Epithelial cell of proximal tubule (primary cell): ENCODE measurements around the gene SMARCB1. TPM values are rescaled to one million over a fixed set of nuclear protein-coding genes. Genes with fewer than 3 reads are reported as not detected.

ENCODE experiments used
- DNase-seq: peaks from one replicate; pipeline ENCODE4 v3.0.0-alpha.2; 2011; ENCODE audit warnings: low read depth
- H3K4me3 ChIP-seq: 2 replicates; pipeline ENCODE4 v1.5.1; 2011; ENCODE audit warnings: low read depth, mild to moderate bottlenecking, low read length
- total RNA-seq: library from RNA; depleted of rRNA; stranded (reverse); fragments of >200 nt; gene quantifications from 2 replicates; pipeline ENCODE4 v1.2.3, GENCODE V29; 2015
- TF ChIP-seq, protein P1 (sequence below): conservative IDR thresholded peaks from 2 replicates; pipeline ENCODE4 v1.5.1; 2012; ENCODE audit warnings: low read depth, mild to moderate bottlenecking, low read length

The SMARCB1 gene
- total RNA-seq, 1 donor from 2014 or later: 173 TPM

DNA sequence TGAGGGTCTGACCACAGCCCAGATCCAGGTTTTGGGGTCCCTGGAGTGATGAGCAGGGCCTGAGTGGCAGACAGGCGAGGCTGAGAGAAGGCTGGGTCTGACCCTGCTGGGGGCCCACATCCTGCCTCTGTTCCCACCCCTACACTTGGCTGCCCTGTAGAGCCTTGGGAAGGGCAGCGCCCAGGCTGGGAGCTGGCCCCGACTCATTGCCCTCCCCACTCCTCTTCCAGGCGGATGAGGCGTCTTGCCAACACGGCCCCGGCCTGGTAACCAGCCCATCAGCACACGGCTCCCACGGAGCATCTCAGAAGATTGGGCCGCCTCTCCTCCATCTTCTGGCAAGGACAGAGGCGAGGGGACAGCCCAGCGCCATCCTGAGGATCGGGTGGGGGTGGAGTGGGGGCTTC is 47.1 kb downstream of the SMARCB1 start:
- no peak overlapping the region for H3K4me3 ChIP-seq
- DNase-seq: no peak
- TF ChIP-seq, protein P1, sequence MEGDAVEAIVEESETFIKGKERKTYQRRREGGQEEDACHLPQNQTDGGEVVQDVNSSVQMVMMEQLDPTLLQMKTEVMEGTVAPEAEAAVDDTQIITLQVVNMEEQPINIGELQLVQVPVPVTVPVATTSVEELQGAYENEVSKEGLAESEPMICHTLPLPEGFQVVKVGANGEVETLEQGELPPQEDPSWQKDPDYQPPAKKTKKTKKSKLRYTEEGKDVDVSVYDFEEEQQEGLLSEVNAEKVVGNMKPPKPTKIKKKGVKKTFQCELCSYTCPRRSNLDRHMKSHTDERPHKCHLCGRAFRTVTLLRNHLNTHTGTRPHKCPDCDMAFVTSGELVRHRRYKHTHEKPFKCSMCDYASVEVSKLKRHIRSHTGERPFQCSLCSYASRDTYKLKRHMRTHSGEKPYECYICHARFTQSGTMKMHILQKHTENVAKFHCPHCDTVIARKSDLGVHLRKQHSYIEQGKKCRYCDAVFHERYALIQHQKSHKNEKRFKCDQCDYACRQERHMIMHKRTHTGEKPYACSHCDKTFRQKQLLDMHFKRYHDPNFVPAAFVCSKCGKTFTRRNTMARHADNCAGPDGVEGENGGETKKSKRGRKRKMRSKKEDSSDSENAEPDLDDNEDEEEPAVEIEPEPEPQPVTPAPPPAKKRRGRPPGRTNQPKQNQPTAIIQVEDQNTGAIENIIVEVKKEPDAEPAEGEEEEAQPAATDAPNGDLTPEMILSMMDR: no peak

DNA sequence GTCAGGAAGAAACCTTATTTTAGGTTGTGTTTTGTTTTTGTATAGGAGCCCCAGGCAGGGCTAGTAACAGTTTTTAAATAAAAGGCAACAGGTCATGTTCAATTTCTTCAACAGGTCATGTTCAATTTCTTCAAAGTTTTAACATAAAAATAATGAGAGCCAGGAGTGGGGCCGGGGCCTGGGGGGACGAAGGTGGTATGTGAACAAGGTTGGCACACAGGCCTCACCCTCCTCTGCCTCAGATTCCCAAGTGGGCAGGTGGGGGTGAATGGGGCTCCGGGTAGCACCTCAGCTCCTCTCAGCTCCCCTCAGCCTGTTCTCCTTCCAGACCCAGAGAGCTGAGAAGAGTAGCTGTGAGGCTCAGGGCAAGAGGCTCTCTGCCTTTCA is 47.6 kb downstream of the SMARCB1 start:
- no peak for DNase-seq
- no peak overlapping the region for H3K4me3 ChIP-seq
- TF ChIP-seq, protein P1: no peak

DNA sequence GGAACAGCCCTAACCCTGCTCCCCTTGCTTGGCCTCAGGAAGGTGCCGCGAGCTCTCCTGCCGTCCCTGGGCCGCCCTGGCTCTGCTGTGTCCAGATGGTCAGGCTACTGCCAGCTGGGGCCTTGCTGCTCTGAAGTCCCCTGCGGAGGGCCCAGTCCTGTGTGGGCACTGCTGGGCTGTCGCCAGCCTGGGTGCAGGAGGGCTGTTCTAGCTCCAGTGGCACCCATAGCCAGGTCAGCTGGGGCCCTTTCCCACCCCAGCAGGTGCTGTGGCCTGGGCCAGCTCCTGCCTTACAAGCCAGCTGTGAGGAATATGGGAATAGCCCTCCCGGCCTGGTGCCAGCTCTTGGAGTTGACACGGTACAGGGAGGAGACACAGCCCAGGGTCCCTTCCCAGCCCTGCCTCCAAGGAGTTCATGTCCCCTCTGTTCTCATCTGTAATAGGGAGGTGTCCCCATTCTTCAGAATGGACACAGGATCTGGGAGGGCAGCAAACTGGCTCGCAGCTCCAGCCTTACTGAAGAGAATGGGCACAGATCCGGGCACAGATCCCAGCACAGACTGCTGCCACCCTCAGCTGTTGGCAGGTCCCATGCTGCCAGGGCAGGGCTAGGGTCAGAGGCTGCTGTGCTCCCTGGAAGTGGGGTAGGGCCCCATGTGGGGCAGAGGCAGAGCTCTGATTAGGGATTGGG is 48.2 kb downstream of the SMARCB1 start:
- H3K4me3 ChIP-seq: no peak overlapping the region
- no peak for DNase-seq
- TF ChIP-seq, protein P1: no peak

DNA sequence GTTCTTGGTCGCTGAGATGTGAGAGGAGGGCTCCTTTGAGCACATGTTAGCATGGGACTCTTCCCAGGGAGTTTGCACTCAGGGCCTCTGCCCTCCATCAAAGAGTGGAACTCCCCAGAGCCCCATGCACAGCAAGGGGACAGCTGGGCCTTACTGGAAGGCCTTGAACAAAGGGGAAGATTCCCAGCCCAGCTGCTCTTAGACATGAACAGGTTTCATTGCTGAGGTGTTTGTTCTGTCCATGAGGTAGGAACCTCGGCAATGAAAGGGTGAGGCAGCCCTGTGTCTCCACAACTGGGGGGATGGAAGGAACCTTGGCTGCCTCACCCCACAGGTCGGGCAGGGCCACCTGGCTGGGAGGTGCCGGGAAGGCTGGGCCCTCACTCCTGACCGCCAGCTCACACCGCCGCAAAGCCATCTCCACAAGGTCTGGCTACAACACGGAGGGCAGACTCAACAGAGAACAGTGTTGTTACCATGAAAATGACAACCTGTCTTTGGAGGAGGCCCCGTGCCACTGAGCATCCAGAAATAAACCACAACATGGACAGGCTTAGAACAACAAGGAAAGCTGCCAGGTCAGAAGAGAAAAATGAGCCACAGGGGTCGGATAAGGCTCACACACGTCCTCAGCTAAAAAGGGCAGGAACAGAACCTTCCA is 48.8 kb downstream of the SMARCB1 start:
- TF ChIP-seq, protein P1: no peak
- H3K4me3 ChIP-seq: no peak overlapping the region
- no peak for DNase-seq

DNA sequence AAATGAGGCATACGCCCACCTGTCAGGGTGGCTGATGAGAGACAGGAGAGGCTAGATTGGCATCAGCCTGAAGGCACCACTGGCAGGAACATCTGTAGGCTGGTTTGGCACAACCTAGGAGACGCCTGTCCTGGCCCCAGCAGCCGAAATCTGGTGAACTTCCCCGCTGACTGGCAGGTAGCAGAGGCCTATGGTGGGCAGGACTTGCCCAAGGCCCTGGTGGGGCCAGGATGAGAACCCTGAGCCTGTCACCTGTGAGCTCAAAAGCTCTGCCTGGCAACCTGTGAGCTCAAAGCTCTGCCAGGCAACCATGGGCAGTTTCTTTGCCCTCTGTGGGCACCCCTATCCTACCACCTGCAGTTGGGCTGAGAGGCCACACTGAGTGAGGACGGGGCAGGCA is 49.5 kb downstream of the SMARCB1 start:
- H3K4me3 ChIP-seq: no peak overlapping the region
- DNase-seq: no peak
- TF ChIP-seq, protein P1: no peak

DNA sequence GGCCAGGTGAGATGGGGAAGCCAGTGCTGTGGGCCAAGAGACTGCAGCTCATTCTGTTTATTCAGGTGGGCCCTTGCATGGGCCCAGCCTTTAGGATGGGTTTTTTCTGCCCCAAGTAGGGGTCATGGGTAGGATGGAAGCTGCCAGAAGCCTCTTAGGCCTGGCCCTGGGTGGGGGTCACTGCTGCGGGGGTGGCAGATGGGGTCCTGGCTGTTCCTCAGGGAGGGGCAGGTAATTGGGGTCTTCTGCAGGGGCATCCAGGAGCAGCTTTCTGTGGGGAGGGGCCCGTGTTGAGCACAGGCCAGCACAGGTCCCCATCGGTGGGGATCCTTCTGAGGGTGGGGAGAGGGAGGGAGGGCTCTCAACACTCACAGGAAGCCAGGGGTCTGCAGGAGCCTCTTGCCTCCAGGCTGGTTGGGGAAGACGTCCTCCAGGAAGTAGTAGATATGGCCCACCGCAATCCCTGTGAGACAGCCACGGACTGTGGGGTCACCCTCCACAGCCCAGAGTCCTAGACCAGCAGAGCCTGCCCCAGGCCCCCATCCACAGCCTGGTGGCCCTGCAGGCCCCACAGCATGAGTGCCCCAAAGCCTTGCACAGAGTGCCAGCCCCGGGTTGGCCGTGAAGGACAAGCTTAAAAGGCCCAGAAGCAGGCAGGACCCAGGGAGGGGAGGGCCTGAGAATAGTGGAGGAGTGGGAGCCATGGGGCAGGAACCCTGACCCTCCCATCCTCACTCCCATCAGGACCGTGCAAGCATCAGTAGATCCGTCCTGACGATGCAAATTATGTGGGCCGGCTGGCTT is 50.1 kb downstream of the SMARCB1 start:
- TF ChIP-seq, protein P1: no peak
- no peak for DNase-seq
- no peak overlapping the region for H3K4me3 ChIP-seq
